ENCODE measurements around the gene TKFC.

The TKFC gene

GRCh38 chr11:61310749-61311148 is 22.3 kb upstream of the TKFC start:
- no peak for TF ChIP-seq TCF12 (IDR thresholded peaks at IDR 0.05; ENCODE audit: low read depth)

GRCh38 chr11:61315260-61315659 is 17.8 kb upstream of the TKFC start:
- TF ChIP-seq USF1 (IDR thresholded peaks at IDR 0.05) (no peak), MAX (IDR thresholded peaks at IDR 0.05) (no peak), TEAD4 (IDR thresholded peaks at IDR 0.05) (no peak), YY1 (IDR thresholded peaks at IDR 0.05; ENCODE audit: low read depth) (no peak), TCF12 (IDR thresholded peaks at IDR 0.05; ENCODE audit: low read depth) (no peak), TAF1 (IDR thresholded peaks at IDR 0.05; ENCODE audit: low read depth) (no peak), EGR1 (IDR thresholded peaks at IDR 0.05) (no peak), ZBTB7A (IDR thresholded peaks at IDR 0.05; ENCODE audit: low read depth) (no peak), CREB1 (IDR thresholded peaks at IDR 0.05; ENCODE audit: low read depth) (no peak), FOXM1 (IDR thresholded peaks at IDR 0.05; ENCODE audit: borderline replicate concordance, low read depth) (no peak)

DNA sequence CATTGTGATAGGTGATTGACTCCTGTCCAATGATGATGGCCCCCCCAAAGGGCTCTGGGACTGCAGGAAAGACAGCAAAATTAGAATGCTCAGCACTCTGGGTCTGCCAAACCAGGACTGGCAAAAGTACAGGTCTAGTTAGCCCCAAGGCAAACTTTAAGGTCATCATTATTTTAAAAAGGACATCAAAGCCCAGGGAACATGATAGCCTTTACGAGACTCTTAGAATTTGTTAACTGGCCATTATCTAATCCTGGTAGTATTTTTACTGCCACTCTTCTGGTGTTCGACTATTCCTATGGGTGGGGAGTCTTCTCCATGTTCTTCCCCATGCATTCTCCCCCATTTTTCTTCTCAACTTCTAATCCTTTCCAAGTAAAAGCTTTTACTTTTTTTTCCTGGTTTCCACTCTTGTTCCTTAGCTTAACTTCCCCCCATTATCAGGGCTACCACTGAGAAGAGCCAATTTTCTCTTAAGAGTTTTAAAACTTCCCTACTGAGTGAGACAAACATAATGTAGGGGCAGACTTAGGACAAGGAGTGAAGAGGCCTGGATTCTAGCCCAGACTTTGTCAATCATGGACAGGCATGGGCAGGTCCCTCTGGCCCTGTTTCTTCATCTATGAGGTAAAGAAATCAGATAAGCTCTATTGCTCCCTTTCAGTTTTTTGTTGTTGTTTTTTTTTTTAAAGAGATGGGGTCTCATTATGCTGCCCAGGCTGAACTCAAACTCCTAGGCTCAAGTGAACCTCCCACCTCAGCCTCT is 7.2 kb upstream of the TKFC start:
- TF ChIP-seq ZBTB7A (IDR thresholded peaks at IDR 0.05; ENCODE audit: low read depth), result no peak
- no peak for TF ChIP-seq TEAD4 (IDR thresholded peaks at IDR 0.05)
- no peak for TF ChIP-seq EP300 (IDR thresholded peaks at IDR 0.05; ENCODE audit: borderline replicate concordance)

GRCh38 chr11:61327669-61328071 is 5.4 kb upstream of the TKFC start:
- no peak for TF ChIP-seq CREB1 (IDR thresholded peaks at IDR 0.05; ENCODE audit: low read depth)
- TF ChIP-seq NFIC (IDR thresholded peaks at IDR 0.05), result no peak
- no peak for TF ChIP-seq TCF12 (IDR thresholded peaks at IDR 0.05; ENCODE audit: low read depth)
- TF ChIP-seq RAD21 (IDR thresholded peaks at IDR 0.05; ENCODE audit: low read depth), result no peak
- no peak for TF ChIP-seq USF1 (IDR thresholded peaks at IDR 0.05)
- TF ChIP-seq EGR1 (IDR thresholded peaks at IDR 0.05), result no peak
- no peak for TF ChIP-seq TEAD4 (IDR thresholded peaks at IDR 0.05)
- TF ChIP-seq ZBTB7A (IDR thresholded peaks at IDR 0.05; ENCODE audit: low read depth), result no peak

GRCh38 chr11:61328351-61328750 is 4.7 kb upstream of the TKFC start:
- TF ChIP-seq NFIC (IDR thresholded peaks at IDR 0.05), result no peak
- no peak for TF ChIP-seq RAD21 (IDR thresholded peaks at IDR 0.05; ENCODE audit: low read depth)
- TF ChIP-seq EGR1 (IDR thresholded peaks at IDR 0.05), result no peak
- TF ChIP-seq TAF1 (IDR thresholded peaks at IDR 0.05; ENCODE audit: low read depth), result no peak
- TF ChIP-seq CREB1 (IDR thresholded peaks at IDR 0.05; ENCODE audit: low read depth), result no peak
- TF ChIP-seq USF1 (IDR thresholded peaks at IDR 0.05), result no peak
- no peak for TF ChIP-seq ZBTB7A (IDR thresholded peaks at IDR 0.05; ENCODE audit: low read depth)
- no peak for TF ChIP-seq TEAD4 (IDR thresholded peaks at IDR 0.05)
- TF ChIP-seq TCF12 (IDR thresholded peaks at IDR 0.05; ENCODE audit: low read depth), result no peak
- no peak for TF ChIP-seq MAX (IDR thresholded peaks at IDR 0.05)

GRCh38 chr11:61329871-61330270 is 3.2 kb upstream of the TKFC start:
- TF ChIP-seq ZBTB7A (IDR thresholded peaks at IDR 0.05; ENCODE audit: low read depth) (no peak), RAD21 (IDR thresholded peaks at IDR 0.05; ENCODE audit: low read depth) (no peak), FOXM1 (IDR thresholded peaks at IDR 0.05; ENCODE audit: borderline replicate concordance, low read depth) (no peak), EGR1 (IDR thresholded peaks at IDR 0.05) (no peak), TCF12 (IDR thresholded peaks at IDR 0.05; ENCODE audit: low read depth) (no peak), EP300 (IDR thresholded peaks at IDR 0.05; ENCODE audit: borderline replicate concordance) (no peak), TAF1 (IDR thresholded peaks at IDR 0.05; ENCODE audit: low read depth) (no peak), NFIC (IDR thresholded peaks at IDR 0.05) (no peak), CREB1 (IDR thresholded peaks at IDR 0.05; ENCODE audit: low read depth) (no peak), MAX (IDR thresholded peaks at IDR 0.05) (no peak), YY1 (IDR thresholded peaks at IDR 0.05; ENCODE audit: low read depth) (no peak), USF1 (IDR thresholded peaks at IDR 0.05) (no peak)
- TF ChIP-seq, protein P1, sequence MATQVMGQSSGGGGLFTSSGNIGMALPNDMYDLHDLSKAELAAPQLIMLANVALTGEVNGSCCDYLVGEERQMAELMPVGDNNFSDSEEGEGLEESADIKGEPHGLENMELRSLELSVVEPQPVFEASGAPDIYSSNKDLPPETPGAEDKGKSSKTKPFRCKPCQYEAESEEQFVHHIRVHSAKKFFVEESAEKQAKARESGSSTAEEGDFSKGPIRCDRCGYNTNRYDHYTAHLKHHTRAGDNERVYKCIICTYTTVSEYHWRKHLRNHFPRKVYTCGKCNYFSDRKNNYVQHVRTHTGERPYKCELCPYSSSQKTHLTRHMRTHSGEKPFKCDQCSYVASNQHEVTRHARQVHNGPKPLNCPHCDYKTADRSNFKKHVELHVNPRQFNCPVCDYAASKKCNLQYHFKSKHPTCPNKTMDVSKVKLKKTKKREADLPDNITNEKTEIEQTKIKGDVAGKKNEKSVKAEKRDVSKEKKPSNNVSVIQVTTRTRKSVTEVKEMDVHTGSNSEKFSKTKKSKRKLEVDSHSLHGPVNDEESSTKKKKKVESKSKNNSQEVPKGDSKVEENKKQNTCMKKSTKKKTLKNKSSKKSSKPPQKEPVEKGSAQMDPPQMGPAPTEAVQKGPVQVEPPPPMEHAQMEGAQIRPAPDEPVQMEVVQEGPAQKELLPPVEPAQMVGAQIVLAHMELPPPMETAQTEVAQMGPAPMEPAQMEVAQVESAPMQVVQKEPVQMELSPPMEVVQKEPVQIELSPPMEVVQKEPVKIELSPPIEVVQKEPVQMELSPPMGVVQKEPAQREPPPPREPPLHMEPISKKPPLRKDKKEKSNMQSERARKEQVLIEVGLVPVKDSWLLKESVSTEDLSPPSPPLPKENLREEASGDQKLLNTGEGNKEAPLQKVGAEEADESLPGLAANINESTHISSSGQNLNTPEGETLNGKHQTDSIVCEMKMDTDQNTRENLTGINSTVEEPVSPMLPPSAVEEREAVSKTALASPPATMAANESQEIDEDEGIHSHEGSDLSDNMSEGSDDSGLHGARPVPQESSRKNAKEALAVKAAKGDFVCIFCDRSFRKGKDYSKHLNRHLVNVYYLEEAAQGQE (IDR thresholded peaks at IDR 0.05; ENCODE audit: low read depth), result no peak

DNA sequence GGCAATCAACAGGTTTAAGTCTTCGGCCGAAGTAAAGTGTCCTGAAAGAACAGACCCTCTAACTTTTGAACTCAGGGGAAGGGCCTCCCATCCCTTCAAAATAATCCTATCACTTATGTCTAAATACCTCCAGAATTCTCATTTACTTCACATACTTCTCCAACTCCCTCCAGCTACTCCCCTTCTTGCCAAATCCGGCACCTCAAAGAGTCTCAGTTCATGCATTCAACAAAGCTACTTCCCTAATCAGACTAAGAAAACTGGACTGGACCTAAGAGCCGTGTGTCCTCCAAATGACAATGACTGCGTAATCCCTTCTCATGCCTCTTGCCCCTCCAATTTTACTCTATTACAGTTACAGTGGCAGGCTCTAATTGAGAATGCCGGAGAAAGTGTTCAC is 1.4 kb upstream of the TKFC start:
- TF ChIP-seq, protein P1 (IDR thresholded peaks at IDR 0.05; ENCODE audit: low read depth), result no peak
- TF ChIP-seq EP300 (IDR thresholded peaks at IDR 0.05; ENCODE audit: borderline replicate concordance) (no peak), NFIC (IDR thresholded peaks at IDR 0.05) (no peak), YY1 (IDR thresholded peaks at IDR 0.05; ENCODE audit: low read depth) (no peak), EGR1 (IDR thresholded peaks at IDR 0.05) (no peak), TAF1 (IDR thresholded peaks at IDR 0.05; ENCODE audit: low read depth) (no peak), TEAD4 (IDR thresholded peaks at IDR 0.05) (no peak), RAD21 (IDR thresholded peaks at IDR 0.05; ENCODE audit: low read depth) (no peak)

All from Ishikawa (cell line).